Keratinocyte (primary cell): ENCODE results near the gene GRN. TPM values are rescaled to one million over a fixed set of nuclear protein-coding genes. Genes with fewer than 3 reads are reported as not detected.

Experiments used
- DNase-seq: peaks from one replicate; pipeline ENCODE4 v3.0.0-alpha.2; 2011; ENCODE audit warnings: low read depth, missing footprints, low spot score
- FAIRE-seq: peaks from 2 replicates; lab custom pipeline; 2011; peaks lifted over from hg19 to GRCh38; lab: Jason Lieb, UNC
- H2AFZ ChIP-seq: 2 replicates; pipeline ENCODE4 v1.6.0; 2012; ENCODE audit warnings: low read length, control low read depth, inconsistent platforms; ENCODE audit not compliant: control insufficient read depth
- H3K27ac ChIP-seq: 2 replicates; pipeline ENCODE4 v1.5.1; 2011; ENCODE audit warnings: low read length; ENCODE audit not compliant: control insufficient read depth, insufficient read depth
- H3K27me3 ChIP-seq: 3 replicates; pipeline ENCODE4 v1.6.0; 2011; ENCODE audit warnings: low read length; ENCODE audit not compliant: control insufficient read depth, insufficient read depth; ENCODE audit errors: extremely low read depth
- H3K36me3 ChIP-seq, 2 experiments: 2 replicates in 1 of 2; 3 replicates in 1 of 2; pipeline ENCODE4 v1.5.1; 2011; ENCODE audit warnings: low read length in 2 of 2, mild to moderate bottlenecking in 1 of 2; ENCODE audit not compliant: control insufficient read depth in 2 of 2, insufficient read depth in 2 of 2; ENCODE audit errors: extremely low read depth in 1 of 2
- H3K4me1 ChIP-seq: 3 replicates; pipeline ENCODE4 v1.5.1; 2011; ENCODE audit warnings: low read length; ENCODE audit not compliant: control insufficient read depth, insufficient read depth; ENCODE audit errors: extremely low read depth
- H3K4me2 ChIP-seq: 3 replicates; pipeline ENCODE4 v1.6.0; 2011; ENCODE audit warnings: low read depth, low read length; ENCODE audit not compliant: control insufficient read depth, insufficient read depth; ENCODE audit errors: extremely low read depth
- H3K4me3 ChIP-seq, 3 experiments: fragments of 200-600 bp in 1 of 3; sonication (generic) in 1 of 3; 2 replicates in 2 of 3; 3 replicates in 1 of 3; pipeline ENCODE4 v1.5.1; 2011 to 2016; ENCODE audit warnings: low read length in 3 of 3, mild to moderate bottlenecking in 3 of 3, control low read depth in 2 of 3, inconsistent platforms in 1 of 3, low read depth in 1 of 3, mixed read lengths in 1 of 3, mixed run types in 1 of 3, moderate library complexity in 1 of 3; ENCODE audit not compliant: control insufficient read depth in 2 of 3, insufficient read depth in 2 of 3; ENCODE audit errors: extremely low read depth in 1 of 3
- H3K79me2 ChIP-seq: 2 replicates; pipeline ENCODE4 v1.6.0; 2012; ENCODE audit warnings: low read length; ENCODE audit not compliant: control insufficient read depth, insufficient read depth
- H3K9ac ChIP-seq: 3 replicates; pipeline ENCODE4 v1.6.0; 2011; ENCODE audit warnings: low read length; ENCODE audit not compliant: control insufficient read depth, insufficient read depth; ENCODE audit errors: extremely low read depth
- H3K9me1 ChIP-seq: 3 replicates; pipeline ENCODE4 v1.6.0; 2011; ENCODE audit warnings: low read length; ENCODE audit not compliant: control insufficient read depth, insufficient read depth; ENCODE audit errors: extremely low read depth
- H3K9me3 ChIP-seq: 2 replicates; pipeline ENCODE4 v1.5.1; 2012; ENCODE audit warnings: low read depth, low read length; ENCODE audit not compliant: control insufficient read depth
- H4K20me1 ChIP-seq: 3 replicates; pipeline ENCODE4 v1.6.0; 2011; ENCODE audit warnings: low read length; ENCODE audit not compliant: control insufficient read depth, insufficient read depth; ENCODE audit errors: extremely low read depth
- EZH2 ChIP-seq: IDR thresholded peaks from one replicate; pipeline ENCODE4 v1.6.1; 2012; ENCODE audit warnings: inconsistent platforms, mild to moderate bottlenecking, low read length, moderate library complexity
- dilution Hi-C: fragments of 300-500 bp; cut with MboI; formaldehyde crosslinking; loops from one replicate; pipeline ENCODE4 v1.7.0; 2020; ENCODE audit warnings: low sequenced_read_pairs; ENCODE audit not compliant: extremely low pct_ligation_motif_present
- polyA plus RNA-seq, 5 experiments: library from polyadenylated mRNA; depleted of rRNA in 3 of 5; stranded (reverse) in 3 of 5; stranded (forward) in 1 of 5; unstranded in 1 of 5; fragments of >200 nt; gene quantifications; 1 replicate in 1 of 5; 2 replicates in 3 of 5; 3 replicates in 1 of 5; pipeline versions ENCODE4 v1.2.1 to v1.2.3, GENCODE V29; 2011 to 2012; ENCODE audit warnings: missing spikeins in 2 of 5, low read depth in 1 of 5, low replicate concordance in 1 of 5
- TF ChIP-seq, protein P1 (sequence below), 3 experiments: IDR thresholded peaks in 1 of 3; conservative IDR thresholded peaks in 1 of 3; optimal IDR thresholded peaks in 1 of 3; 2 replicates in 2 of 3; 3 replicates in 1 of 3; pipeline versions ENCODE3 to v1.5.1; 2011; ENCODE audit warnings: low read length in 3 of 3, mild to moderate bottlenecking in 3 of 3, moderate library complexity in 2 of 3, control low read depth in 1 of 3, inconsistent platforms in 1 of 3; ENCODE audit not compliant: insufficient read depth in 2 of 3; ENCODE audit errors: extremely low read depth in 1 of 3

GRN gene
- polyA plus RNA-seq, 1 donor (not counting 4 experiments of a cell fraction or from before 2014, with no cell fraction given) = 179 TPM

DNA sequence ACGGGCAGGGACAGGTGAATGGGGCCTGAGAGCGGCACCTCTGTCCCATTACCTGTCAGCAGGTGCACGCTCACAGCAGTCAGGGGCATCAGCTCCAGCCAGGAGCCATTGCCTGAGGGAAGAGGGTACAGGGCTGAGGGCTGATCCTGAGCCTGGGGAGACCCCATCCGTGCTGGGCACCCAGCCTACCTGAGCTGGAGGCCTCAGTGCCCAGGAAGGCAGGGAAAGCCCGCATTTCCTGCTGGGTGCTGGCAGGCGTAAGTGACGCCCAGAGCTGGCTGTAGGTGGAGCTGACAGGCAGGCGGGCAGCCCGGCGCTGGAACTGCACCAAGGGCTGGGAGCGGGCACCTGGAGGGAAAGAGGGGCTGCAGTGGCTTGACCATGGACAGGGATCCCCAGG is 11.1 kb downstream of the GRN start:
- FAIRE-seq = no peak
- Histone ChIP-seq H3K4me2 (no peak overlapping the region), H3K4me1 (no peaks in the 10 kb centered on the region), H3K9me3 (no peaks in the 10 kb centered on the region), H3K27me3 (peaks cover 12% of the 10 kb centered on the region), H3K9me1 (no peaks in the 10 kb centered on the region), H2AFZ (no peak overlapping the region), H3K9ac (no peak overlapping the region), H4K20me1 (no peaks in the 10 kb centered on the region), H3K4me3 (no peak overlapping the region), H3K27ac (no peak overlapping the region), H3K36me3 (peaks cover 6 to 16% of the 10 kb centered on the region in 2 experiments), H3K79me2 (no peaks in the 10 kb centered on the region)
- DNase-seq = no peak
- TF ChIP-seq EZH2 = no peak
- TF ChIP-seq, protein P1, sequence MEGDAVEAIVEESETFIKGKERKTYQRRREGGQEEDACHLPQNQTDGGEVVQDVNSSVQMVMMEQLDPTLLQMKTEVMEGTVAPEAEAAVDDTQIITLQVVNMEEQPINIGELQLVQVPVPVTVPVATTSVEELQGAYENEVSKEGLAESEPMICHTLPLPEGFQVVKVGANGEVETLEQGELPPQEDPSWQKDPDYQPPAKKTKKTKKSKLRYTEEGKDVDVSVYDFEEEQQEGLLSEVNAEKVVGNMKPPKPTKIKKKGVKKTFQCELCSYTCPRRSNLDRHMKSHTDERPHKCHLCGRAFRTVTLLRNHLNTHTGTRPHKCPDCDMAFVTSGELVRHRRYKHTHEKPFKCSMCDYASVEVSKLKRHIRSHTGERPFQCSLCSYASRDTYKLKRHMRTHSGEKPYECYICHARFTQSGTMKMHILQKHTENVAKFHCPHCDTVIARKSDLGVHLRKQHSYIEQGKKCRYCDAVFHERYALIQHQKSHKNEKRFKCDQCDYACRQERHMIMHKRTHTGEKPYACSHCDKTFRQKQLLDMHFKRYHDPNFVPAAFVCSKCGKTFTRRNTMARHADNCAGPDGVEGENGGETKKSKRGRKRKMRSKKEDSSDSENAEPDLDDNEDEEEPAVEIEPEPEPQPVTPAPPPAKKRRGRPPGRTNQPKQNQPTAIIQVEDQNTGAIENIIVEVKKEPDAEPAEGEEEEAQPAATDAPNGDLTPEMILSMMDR (optimal IDR thresholded peaks at IDR 0.05 in 1 of 3, IDR thresholded peaks at IDR 0.05 in 1 of 3, conservative IDR thresholded peaks at IDR 0.05 in 1 of 3; ENCODE audit: extremely low read depth in 1 of 3, insufficient read depth in 2 of 3, low read length in 3 of 3) = peak in 1 of 3 experiments; percentile 20
- dilution Hi-C loops = no loop called here

DNA sequence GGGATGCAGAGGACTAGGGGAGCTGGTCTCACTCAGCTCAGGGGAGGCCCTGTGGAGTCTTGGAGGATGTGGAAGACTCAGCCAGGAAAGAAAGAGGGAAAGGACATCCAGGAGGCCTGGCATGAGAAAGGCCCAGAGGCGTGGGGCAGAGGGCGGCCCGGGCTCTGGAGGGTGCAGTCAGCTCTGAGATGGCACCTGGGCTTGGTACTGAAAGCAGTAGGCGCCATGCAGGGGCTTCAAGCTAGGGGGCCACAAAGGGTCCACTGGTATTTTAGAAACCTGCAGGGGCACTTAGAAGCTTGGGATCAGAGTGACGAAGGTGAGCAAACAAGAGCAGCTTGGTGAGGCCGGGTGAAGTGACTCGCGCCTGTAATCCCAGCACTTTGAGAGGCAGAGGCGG is 13.0 kb downstream of the GRN start:
- H3K9ac ChIP-seq = no peak overlapping the region
- H3K4me3 ChIP-seq = no peak overlapping the region
- DNase-seq (no peak), FAIRE-seq (no peak)
- H3K27me3 ChIP-seq = peaks cover 12% of the 10 kb centered on the region
- no peak overlapping the region for H3K27ac ChIP-seq
- H3K4me2 ChIP-seq = no peak overlapping the region
- no peaks in the 10 kb centered on the region for H4K20me1 ChIP-seq
- no peaks in the 10 kb centered on the region for H3K9me3 ChIP-seq
- H3K36me3 ChIP-seq = no peaks in the 10 kb centered on the region
- H3K4me1 ChIP-seq = no peaks in the 10 kb centered on the region
- no peaks in the 10 kb centered on the region for H3K79me2 ChIP-seq
- TF ChIP-seq, protein P1 (optimal IDR thresholded peaks at IDR 0.05 in 1 of 3, IDR thresholded peaks at IDR 0.05 in 1 of 3, conservative IDR thresholded peaks at IDR 0.05 in 1 of 3; ENCODE audit: extremely low read depth in 1 of 3, insufficient read depth in 2 of 3, low read length in 3 of 3) = no peak
- TF ChIP-seq EZH2 = no peak
- H3K9me1 ChIP-seq = no peaks in the 10 kb centered on the region
- no peak overlapping the region for H2AFZ ChIP-seq
- dilution Hi-C loops = no loop called here
